ENCODE results near the gene ARHGAP25.

Gene ARHGAP25

DNA sequence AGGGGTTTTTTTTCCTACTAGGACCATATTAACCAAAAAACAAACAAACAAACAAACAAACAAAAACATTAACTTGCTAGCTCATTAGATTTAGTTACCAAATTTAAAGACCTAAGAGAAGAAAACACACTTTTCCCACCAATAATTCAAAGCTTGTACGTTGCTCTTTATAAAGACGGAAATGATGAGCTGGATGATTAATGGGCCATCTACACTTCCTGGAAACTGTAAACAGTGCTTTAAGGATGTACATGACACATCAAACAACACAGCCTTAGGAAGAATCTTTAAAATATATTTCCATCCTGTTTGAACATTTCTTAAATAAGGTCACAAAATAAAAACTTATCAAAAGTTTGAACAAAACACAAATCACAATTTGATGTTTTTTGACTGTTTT, 135.6 kb downstream of the ARHGAP25 start:
- no peak for DNase-seq (ENCODE audit: low spot score)

DNA sequence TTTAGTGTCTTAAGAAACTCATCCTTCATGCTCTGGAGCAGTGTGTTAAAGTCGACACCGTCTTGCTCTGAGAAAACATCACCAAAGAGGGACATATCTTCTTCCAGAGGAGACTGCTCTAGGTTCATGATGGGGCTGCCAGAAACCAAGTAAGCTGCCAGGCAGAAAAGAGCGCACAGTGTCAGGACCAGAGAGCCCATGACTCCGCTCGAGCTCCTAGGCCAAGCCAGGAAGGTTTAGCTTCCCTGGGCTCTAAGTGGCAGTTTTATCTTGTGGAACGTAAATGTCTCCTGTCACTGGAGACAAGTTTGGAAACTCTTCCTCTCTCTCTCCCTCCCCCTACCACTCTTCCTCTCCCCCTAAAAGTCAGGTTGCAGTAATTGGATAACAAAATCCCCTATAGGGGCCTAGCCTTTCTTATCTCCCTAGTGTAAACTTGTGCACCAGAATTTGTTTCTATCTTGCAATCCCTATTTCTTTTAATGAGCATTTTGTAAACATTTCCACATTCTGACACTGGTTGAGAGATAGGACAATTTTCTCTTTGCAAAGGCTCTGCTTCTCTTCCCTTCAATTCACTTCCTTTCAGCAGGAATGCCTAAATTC, 136.7 kb downstream of the ARHGAP25 start, which contains the start of gene BMP10:
Gene BMP10, minus strand, starts transcription at position 239 of the 606 bp plus-strand sequence. Its CDS starts 39 bp downstream, at position 200.
- DNase-seq (ENCODE audit: low spot score), result no peak
